Upper lobe of left lung (tissue), 4 donors: ENCODE measurements around the gene ACOT8.
"Not testable (repeated sequence)": the region's sequence is repeated elsewhere in the genome, so short reads cannot be mapped to it uniquely, and the experiment has no call there.

Experiments
- POLR2A ChIP-seq, 4 donors: fragments of 450-650 bp; IDR thresholded peaks; one replicate each; pipeline ENCODE4 v1.5.1; 2016 to 2017; ENCODE audit warnings: antibody characterized with exemption in 4 of 4, mild to moderate bottlenecking in 2 of 4
- POLR2AphosphoS5 ChIP-seq, 2 donors: sonication (generic); formaldehyde crosslinking; IDR thresholded peaks; one replicate each; pipeline ENCODE4 v1.5.1; 2017; ENCODE audit warnings: antibody characterized with exemption in 2 of 2
- TF ChIP-seq, protein P1 (sequence below), 6 experiments: fragments of 450-650 bp in 4 of 6; fragments of 200-600 bp in 2 of 6; sonication (generic) in 2 of 6; IDR thresholded peaks; one replicate each; pipeline ENCODE4 v1.5.1; 2016 to 2019; ENCODE audit warnings: antibody characterized with exemption in 6 of 6

DNA sequence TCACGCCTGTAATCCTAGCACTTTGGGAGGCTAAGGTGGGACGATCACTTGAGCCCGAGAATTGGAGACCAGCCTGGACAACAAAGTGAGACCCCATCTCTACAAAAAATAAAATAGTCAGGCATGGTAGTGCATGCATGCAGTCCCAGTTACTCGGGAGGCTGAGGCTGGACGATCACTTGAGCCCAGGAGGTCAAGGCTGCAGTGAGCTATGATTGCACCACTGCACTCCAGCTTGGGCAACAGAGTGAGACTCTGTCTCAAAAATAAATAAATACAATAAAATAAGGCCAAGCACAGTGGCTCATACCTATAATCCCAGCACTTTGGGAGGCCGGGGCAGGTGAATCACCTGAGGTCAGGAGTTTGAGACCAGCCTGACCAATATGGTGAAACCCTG lies 44.1 kb upstream of the ACOT8 start:
- TF ChIP-seq, protein P1, sequence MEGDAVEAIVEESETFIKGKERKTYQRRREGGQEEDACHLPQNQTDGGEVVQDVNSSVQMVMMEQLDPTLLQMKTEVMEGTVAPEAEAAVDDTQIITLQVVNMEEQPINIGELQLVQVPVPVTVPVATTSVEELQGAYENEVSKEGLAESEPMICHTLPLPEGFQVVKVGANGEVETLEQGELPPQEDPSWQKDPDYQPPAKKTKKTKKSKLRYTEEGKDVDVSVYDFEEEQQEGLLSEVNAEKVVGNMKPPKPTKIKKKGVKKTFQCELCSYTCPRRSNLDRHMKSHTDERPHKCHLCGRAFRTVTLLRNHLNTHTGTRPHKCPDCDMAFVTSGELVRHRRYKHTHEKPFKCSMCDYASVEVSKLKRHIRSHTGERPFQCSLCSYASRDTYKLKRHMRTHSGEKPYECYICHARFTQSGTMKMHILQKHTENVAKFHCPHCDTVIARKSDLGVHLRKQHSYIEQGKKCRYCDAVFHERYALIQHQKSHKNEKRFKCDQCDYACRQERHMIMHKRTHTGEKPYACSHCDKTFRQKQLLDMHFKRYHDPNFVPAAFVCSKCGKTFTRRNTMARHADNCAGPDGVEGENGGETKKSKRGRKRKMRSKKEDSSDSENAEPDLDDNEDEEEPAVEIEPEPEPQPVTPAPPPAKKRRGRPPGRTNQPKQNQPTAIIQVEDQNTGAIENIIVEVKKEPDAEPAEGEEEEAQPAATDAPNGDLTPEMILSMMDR (IDR thresholded peaks at IDR 0.05) = not testable (repeated sequence)
- not testable (repeated sequence) for TF ChIP-seq POLR2A, POLR2AphosphoS5 (IDR thresholded peaks at IDR 0.05)
